Measurements from ENCODE around the gene TPH2.

Gene TPH2

GRCh38 chr12:71938728-71939385 lies at the start of gene TPH2:
TPH2 (plus strand) TSS chr12:71938845; CDS start chr12:71938987, 142 bp downstream.
- in situ Hi-C loops (cut with MboI; ENCODE audit: low sequenced_read_pairs): loop anchor here (25.0 kb wide), 1 partner anchor 152 kb away; no protein-coding TSS in a partner anchor

DNA sequence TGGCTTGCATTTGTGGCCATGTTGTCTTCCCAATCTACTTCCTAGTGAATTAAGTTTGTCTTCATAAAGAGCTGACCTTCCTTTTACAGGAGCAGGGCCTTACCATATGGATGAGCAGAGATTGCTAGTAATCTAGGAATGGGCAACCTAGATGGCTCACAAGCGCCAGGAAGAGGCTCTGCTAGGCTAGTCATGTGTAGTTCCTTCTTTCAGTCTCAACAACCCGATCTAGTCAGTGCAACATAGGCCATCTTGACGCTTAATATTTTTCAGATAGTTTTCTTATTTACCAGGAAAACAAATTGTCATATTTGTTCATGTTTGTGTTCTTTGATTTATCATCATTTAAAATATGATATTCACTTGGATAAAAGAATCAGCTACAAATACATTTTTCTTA lies 48.2 kb upstream of the TPH2 start:
- in situ Hi-C loops (cut with MboI; ENCODE audit: low sequenced_read_pairs): no loop called here

DNA sequence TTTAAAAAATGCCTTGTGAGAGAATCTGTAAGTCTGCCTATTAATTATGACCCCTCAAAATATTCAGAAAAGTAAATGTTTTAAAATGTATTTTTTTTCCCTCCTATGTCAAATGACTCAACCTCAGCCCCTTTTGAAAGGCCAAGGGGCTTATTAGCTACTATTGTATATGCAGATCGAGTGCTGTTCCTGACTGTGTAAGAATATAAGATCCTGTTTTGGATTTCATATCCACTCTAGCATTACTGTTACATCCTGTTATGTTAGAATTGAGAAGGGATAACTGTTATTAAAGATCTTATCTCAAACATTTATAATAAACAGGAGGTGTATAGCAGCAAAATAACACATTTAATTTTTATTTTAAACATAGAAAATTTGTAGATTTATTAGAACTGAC lies 46.6 kb upstream of the TPH2 start:
- in situ Hi-C loops (cut with MboI; ENCODE audit: low sequenced_read_pairs): no loop called here

DNA sequence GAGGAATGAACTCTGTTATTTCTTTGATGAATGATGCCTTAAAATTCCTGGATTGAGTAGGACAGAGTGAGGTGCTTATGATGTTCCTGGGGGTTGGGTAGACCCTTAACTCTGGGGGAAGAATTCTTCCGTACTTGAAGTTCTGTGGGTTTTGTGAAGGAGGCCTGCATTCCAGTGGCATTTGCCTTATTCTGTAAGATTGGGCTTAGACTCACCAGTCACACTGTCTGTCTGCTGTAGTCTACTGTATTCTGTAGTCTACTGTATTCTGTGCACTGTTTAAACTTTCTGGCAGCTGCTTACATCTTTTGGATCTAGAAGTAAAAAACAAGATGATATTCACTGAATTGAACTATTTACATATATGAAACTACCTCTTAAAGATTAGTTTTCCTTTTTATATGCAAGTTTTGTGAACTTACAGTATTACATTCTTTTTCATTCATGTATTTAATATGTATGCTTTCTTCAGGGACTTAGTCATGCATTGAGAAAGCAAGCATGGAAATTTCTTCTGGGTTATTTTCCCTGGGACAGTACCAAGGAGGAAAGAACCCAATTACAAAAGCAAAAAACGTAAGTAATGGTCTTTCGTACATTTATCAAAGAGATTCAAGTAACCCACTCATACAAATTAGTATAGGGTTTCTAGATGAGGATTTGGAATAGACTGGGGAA lies 42.3 kb upstream of the TPH2 start:
- in situ Hi-C loops (cut with MboI; ENCODE audit: low sequenced_read_pairs): no loop called here

GRCh38 chr12:71900091-71900490 lies 38.6 kb upstream of the TPH2 start:
- in situ Hi-C loops (cut with MboI; ENCODE audit: low sequenced_read_pairs): no loop called here

DNA sequence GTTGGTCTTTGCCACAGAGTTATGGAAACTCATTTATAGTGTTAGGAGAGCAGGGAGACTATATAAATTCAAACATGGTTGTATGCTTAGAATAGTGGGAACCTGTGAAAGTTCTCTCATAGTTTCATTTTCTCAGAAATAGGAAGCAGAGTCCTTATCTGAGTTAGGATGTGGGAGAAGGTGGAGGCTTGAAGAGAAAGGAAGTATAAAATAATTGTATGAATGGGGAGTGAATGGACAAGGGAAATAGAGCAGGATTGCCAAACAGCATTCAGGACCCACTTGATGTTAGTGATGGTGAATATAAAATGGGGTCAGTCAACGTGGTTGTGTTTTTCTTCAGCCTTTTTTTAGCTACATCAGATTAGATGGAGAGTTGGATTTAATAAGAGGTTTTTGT lies 34.0 kb upstream of the TPH2 start:
- in situ Hi-C loops (cut with MboI; ENCODE audit: low sequenced_read_pairs): no loop called here

GRCh38 chr12:71935594-71935993 lies 3.1 kb upstream of the TPH2 start:
- in situ Hi-C loops (cut with MboI; ENCODE audit: low sequenced_read_pairs): loop anchor here (25.0 kb wide), 1 partner anchor 148 kb away; no protein-coding TSS in a partner anchor

DNA sequence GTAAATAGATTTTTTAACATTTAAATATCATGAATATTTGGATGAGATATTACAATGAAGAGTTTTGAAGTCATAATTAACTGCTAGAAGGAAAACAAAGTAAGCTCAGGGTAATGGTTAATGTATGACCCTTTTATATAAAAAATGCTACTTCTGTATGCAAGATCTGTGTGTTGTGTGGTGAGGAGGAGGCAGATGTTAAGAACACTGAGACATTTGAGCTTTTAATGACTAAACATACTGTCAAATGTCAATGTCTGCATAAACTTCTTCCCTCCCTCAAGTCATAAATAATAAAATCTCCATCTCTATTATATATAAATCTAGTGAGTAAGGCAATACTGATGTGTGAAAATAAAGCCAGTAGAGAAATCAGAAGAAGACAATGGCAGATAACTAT lies 1.4 kb downstream of the TPH2 start:
- in situ Hi-C loops (cut with MboI; ENCODE audit: low sequenced_read_pairs): loop anchor here (25.0 kb wide), 1 partner anchor 153 kb away; no protein-coding TSS in a partner anchor

DNA sequence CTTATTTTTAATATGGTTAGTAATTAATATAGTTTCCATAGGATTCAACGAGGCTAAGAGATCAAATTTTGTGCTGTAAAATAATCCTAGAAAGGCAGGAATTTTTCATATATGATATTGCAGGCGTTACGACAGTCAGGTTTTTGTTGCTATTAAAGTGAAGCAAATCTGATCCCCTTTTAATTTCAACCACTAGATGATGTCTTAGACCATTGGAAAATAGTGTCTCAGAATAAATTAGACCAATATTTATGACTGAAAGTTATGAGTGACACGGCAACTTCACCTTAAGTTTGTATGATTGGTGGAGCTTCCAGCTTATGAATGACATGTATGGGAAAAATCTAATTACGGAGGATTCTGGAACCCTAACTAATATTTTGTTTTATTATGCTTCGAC lies 2.5 kb downstream of the TPH2 start:
- in situ Hi-C loops (cut with MboI; ENCODE audit: low sequenced_read_pairs): loop anchor here (25.0 kb wide), 1 partner anchor 154 kb away; no protein-coding TSS in a partner anchor

DNA sequence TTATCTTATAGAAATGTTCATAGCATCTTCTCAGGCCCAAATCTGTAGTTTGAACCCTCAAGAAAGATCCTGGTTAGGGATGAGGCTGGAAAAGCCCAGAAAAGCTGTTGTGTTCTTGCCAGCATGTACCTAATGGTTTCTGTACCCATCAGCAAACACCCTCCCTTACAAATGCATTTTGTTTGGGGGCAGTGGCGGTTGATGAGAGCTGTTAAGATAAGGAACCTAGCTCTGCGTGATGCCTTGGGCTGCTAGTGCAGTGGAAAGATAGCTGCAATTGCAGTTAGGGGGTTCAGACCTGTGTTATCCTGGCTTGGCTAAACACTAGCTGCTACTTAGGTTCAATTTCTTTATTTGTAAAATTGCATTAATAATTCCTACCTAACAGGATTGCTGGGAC lies 3.6 kb downstream of the TPH2 start:
- in situ Hi-C loops (cut with MboI; ENCODE audit: low sequenced_read_pairs): loop anchor here (25.0 kb wide), 1 partner anchor 155 kb away; no protein-coding TSS in a partner anchor

DNA sequence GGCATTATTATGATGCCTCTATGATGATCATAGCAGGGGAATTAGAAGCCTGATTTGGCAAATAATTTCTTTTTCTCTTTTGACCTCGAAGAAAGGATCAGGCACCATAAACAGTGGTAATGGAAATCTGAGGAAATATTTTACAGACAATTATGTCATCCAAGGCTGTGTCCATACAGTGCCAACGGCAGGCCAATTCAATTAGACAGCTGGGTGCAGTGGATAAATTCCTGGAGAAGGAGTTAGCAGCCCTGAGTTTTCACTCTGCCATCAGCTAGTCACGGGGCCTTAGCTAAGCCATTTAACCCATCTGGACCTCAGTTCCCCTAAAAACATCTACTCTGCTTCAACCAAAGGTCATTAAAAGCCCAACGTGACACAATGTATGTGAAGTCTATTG lies 4.1 kb downstream of the TPH2 start:
- in situ Hi-C loops (cut with MboI; ENCODE audit: low sequenced_read_pairs): loop anchor here (25.0 kb wide), 1 partner anchor 155 kb away; no protein-coding TSS in a partner anchor

DNA sequence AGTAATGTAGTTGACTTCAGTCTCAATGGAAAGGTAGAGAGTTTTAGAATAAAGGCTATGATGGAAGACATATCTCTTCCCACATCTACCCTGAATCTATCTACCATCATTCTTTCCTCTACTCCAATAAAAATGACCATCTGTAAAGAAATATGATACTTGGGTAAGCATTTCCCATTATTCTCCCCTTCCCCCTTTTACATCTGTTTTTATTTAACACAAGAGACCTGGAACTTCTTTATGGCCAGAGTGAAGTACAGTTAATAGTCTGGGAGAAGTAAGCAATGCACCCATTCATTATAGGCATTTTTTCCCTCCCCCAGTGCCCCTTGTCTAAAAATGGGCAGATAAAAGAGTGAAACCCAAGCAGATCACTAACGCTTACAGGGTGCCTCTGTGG lies 6.5 kb downstream of the TPH2 start:
- in situ Hi-C loops (cut with MboI; ENCODE audit: low sequenced_read_pairs): loop anchor here (25.0 kb wide), 1 partner anchor 158 kb away; no protein-coding TSS in a partner anchor

- in situ Hi-C loops (cut with MboI; ENCODE audit: low sequenced_read_pairs): loop anchor here (25.0 kb wide), 1 partner anchor 159 kb away; no protein-coding TSS in a partner anchor
Observed at GRCh38 chr12:71945883-71946282, 7.2 kb downstream of the TPH2 start.

DNA sequence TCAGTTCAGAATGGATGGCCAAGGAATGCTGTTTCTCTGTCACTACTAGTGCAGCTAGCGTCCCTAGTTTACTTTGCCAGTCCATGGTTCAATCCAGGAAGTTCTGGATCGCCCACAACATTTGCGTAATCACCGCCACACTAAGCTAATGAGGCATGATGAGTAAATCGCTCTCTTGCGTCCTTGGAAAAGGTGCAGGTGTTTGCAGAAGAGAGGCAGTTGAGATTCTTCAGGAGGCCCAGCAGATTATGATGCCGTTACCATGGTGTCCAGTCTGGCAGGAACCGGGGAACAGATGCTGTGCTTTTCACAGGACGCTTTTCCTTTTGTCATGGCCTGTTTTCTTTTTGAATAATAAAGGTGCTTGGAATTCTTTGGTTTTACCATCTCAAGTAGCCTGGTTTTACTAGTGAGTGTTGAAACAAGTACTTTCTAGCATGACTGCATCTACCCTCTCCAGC lies 9.0 kb downstream of the TPH2 start:
- in situ Hi-C loops (cut with MboI; ENCODE audit: low sequenced_read_pairs): loop anchor here (25.0 kb wide), 1 partner anchor 160 kb away; no protein-coding TSS in a partner anchor

- in situ Hi-C loops (cut with MboI; ENCODE audit: low sequenced_read_pairs): loop anchor here (25.0 kb wide), 1 partner anchor 161 kb away; no protein-coding TSS in a partner anchor
Observed at GRCh38 chr12:71948390-71948789, 9.7 kb downstream of the TPH2 start.

DNA sequence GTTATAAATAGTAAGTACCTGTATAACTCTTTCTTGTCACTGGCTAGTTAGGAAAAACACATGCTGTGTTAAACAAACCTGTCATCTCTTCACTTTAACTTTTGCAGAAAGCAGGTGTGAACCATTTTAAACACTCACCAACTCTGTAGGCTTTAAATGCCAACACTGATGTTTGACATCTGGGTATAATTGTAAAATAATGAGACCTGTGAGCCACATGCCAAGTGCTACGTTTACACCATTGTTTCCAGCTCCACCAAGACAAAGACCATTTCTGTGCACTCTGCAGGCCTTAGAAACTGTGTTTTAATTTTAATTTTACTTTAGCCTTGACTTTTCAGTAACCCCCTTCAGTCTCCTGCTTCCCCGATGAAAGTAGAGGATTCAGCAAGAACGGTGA lies 11.0 kb downstream of the TPH2 start:
- in situ Hi-C loops (cut with MboI; ENCODE audit: low sequenced_read_pairs): loop anchor here (25.0 kb wide), 1 partner anchor 162 kb away; no protein-coding TSS in a partner anchor

GRCh38 chr12:71950404-71950803 lies 11.8 kb downstream of the TPH2 start:
- in situ Hi-C loops (cut with MboI; ENCODE audit: low sequenced_read_pairs): no loop called here

DNA sequence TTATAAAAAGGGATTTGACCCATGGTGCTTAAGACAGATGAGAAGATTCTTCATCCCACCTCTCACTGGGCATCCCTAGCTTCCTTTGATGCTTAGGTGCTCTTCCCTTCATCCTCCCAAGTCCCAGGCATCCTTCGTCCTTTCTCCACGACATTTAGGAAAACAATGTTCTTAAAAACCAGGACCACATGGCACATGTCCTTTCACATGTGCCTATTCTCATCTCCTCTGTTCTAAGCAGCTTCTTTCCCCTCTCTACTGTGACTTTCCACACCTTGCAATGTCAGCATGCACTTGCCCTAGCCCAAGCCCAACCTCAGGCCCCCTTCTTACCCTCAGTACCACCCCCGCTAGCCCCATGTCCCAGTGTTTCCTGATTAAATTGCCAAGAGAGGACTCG lies 12.2 kb downstream of the TPH2 start:
- in situ Hi-C loops (cut with MboI; ENCODE audit: low sequenced_read_pairs): no loop called here

DNA sequence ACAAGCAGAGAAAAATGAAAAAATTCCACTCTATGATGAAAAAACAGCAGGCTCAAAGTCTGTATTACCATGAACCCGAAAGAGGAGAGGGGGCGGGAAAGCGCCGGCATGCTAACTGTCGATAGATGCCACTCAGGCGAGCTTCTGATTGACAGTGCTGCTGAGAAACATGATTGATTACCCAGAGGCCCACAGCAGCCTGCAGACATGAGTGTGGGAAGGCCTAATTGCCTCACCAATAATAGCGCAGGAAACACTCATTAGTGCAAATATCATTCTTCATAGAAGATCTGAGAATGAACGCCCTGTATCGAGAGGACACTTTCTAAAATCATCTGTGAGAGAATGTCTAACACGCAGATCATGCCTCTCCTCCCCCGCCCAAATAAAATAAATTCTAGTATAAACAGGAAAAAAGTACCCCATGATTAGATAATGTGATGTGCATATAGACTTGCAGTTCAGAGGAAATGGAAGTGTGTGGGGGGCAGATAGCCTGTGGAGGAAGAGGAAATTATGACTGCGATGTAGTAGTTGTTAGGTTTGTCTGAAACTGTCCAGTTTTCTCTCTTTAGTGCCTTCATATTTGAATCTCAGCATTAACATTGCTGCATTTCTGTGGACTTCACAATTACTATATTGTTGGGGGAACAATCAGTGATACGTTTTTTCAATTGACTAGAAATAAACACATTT lies 15.6 kb downstream of the TPH2 start:
- in situ Hi-C loops (cut with MboI; ENCODE audit: low sequenced_read_pairs): no loop called here

DNA sequence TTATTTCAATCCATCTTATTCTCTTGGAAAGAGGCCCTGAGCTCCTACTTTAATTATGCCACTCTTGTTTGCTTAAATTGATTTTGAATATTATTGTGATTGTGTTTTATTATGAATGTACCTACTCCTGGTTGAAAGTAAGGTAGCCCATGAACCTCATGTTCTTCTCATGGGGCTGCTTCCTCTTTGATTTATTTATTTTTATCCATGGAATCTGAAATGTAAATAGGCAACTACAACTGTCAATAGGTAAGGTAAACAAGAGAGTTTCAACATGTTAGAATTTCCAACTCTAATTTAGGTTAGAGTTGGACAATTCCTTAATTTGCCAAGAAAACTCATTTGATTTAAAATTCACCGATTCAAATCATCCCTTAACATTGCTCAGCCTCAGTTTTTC lies 16.2 kb downstream of the TPH2 start:
- in situ Hi-C loops (cut with MboI; ENCODE audit: low sequenced_read_pairs): no loop called here

GRCh38 chr12:71955970-71956369 lies 17.3 kb downstream of the TPH2 start:
- in situ Hi-C loops (cut with MboI; ENCODE audit: low sequenced_read_pairs): no loop called here

Measured in HL-60/S4 (cell line).